MCF 10A (cell line): ENCODE results near the gene CD84. TPM values are rescaled to one million over a fixed set of nuclear protein-coding genes. Genes with fewer than 3 reads are reported as not detected.
"Not testable (repeated sequence)": the region's sequence is repeated elsewhere in the genome, so short reads cannot be mapped to it uniquely, and the experiment has no call there.

Source experiments
- BruUV-seq: library from RNA; stranded (reverse); fragments of 400-500 nt; replicated peaks from 2 replicates; lab custom pipeline; 2021; lab: Mats Ljungman, UMichigan
- CTCF ChIA-PET: fragments of 300-600 bp; sonication (Branson Sonifier 250); formaldehyde crosslinking; extraction: SDS; loops from one replicate; lab custom pipeline; 2021; ENCODE audit warnings: antibody characterized with exemption, inconsistent platforms; lab: Yijun Ruan, JAX
- POLR2A ChIA-PET: fragments of 300-600, 350-650 bp; sonication (Branson Sonifier 250); formaldehyde crosslinking; extraction: SDS; loops from one replicate; lab custom pipeline; 2020; ENCODE audit warnings: antibody characterized with exemption, inconsistent platforms; lab: Yijun Ruan, JAX
- DNase-seq: peaks from one replicate; pipeline ENCODE4 v3.0.0-alpha.2; 2018; ENCODE audit not compliant: unreplicated experiment
- H3K27ac Mint-ChIP-seq: one replicate; pipeline ENCODE4 v1.8.0; 2022; ENCODE audit warnings: mild to moderate bottlenecking, low read depth, mixed read lengths; ENCODE audit not compliant: unreplicated experiment
- H3K27me3 Mint-ChIP-seq: one replicate; pipeline ENCODE4 v1.8.0; 2022; ENCODE audit warnings: mixed read lengths; ENCODE audit not compliant: insufficient read depth, unreplicated experiment
- H3K36me3 Mint-ChIP-seq: one replicate; pipeline ENCODE4 v1.8.0; 2022; ENCODE audit warnings: mild to moderate bottlenecking, moderate library complexity, mixed read lengths; ENCODE audit not compliant: insufficient read depth, unreplicated experiment
- H3K4me1 Mint-ChIP-seq: one replicate; pipeline ENCODE4 v1.8.0; 2022; ENCODE audit warnings: mixed read lengths; ENCODE audit not compliant: insufficient read depth, unreplicated experiment
- H3K4me3 Mint-ChIP-seq: one replicate; pipeline ENCODE4 v1.8.0; 2022; ENCODE audit warnings: mild to moderate bottlenecking, moderate library complexity, mixed read lengths; ENCODE audit not compliant: unreplicated experiment
- H3K9me3 Mint-ChIP-seq: one replicate; pipeline ENCODE4 v1.8.0; 2022; ENCODE audit warnings: mixed read lengths; ENCODE audit not compliant: unreplicated experiment
- CTCF ChIP-seq: fragments of 200-600 bp; IDR thresholded peaks from one replicate; pipeline ENCODE4 v1.8.0; 2022; ENCODE audit warnings: antibody characterized with exemption, mild to moderate bottlenecking; ENCODE audit not compliant: unreplicated experiment
- intact Hi-C: fragments of 100-400 bp; cut with micrococcal nuclease; formaldehyde crosslinking; loops from 2 replicates; pipeline ENCODE4 v1.14.1; 2022
- total RNA-seq: library from RNA; stranded (reverse); gene quantifications from 2 replicates; pipeline ENCODE4 v1.2.3, GENCODE V29; 2022

Gene CD84
- total RNA-seq, 1 experiment from 2014 or later: not detected

- Mint-ChIP-seq H3K4me3 (no peak overlapping the region), H3K4me1 (peaks cover 7% of the 10 kb centered on the region), H3K36me3 (no peaks in the 10 kb centered on the region), H3K27me3 (no peaks in the 10 kb centered on the region), H3K27ac (no peak overlapping the region), H3K9me3 (peaks cover 22% of the 10 kb centered on the region)
- CTCF ChIA-PET: interaction anchor here (0.6 kb wide), 1 partner anchor 884 kb away, joined by 4 read pairs; no protein-coding TSS in a partner anchor
- BruUV-seq: no TSS peak
- TF ChIP-seq CTCF: no peak
- intact Hi-C loops: no loop called here
- POLR2A ChIA-PET: no interaction called here
- no peak for DNase-seq
These were observed 41.3 kb downstream of the CD84 start for GRCh38 chr1:160537714-160538665.

DNA sequence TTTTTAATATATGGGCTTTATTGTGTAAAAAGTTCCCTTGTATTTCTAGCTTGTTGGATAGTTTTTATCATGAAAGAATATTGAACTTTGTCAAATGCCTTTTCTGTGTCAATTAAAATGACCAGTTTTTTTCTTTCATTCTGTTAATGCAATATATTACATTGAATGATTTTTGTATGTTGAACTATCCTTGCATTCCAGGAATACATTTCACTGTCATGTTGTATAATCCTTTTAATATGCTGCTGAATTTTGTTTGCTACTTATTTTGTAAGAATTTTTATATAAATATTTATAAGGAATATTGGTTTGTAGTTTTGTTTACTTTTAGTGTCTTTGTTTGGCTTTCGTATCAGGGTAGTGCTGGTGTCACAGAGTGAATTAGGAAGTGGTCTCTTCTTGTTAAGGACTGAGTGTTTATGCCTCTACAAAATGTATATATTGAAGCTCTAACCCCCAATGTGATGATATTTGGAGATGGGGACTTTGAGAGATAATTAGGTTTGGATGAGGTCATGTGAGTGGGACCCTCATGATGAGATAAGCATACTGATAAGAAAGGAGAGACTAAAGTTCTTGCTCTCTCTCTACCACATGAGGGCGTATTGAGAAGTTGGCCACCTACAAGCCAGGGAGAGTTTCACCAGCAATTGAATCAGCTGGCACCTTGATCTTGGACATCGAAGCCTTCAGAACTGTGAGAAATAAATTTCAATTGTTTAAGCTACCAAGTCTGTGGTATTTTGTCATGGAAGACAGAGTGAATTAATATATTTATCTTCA is 44.3 kb downstream of the CD84 start:
- Mint-ChIP-seq H3K4me3 (no peak overlapping the region), H3K4me1 (peaks cover 7% of the 10 kb centered on the region), H3K36me3 (no peaks in the 10 kb centered on the region), H3K9me3 (peaks cover 34% of the 10 kb centered on the region), H3K27me3 (no peaks in the 10 kb centered on the region), H3K27ac (no peak overlapping the region)
- intact Hi-C loops: no loop called here
- ChIA-PET CTCF (interaction anchor here (0.6 to 0.7 kb wide), 2 partner anchors 22 to 189 kb away, joined by 3 to 4 read pairs; no protein-coding TSS in a partner anchor), POLR2A (no interaction called here)
- no TSS peak for BruUV-seq
- DNase-seq: no peak
- TF ChIP-seq CTCF: no peak

DNA sequence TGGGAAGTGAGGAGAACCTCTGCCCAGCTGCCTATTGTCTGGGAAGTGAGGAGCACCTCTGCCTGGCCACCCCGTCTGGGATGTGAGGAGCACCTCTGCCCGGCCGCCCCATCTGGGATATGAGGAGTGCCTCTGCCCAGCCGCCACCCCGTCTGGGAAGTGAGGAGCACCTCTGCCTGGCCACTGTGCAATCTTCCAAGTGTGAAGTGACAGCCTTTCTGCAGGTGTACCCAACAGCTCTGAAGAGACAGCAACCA is 46.8 kb downstream of the CD84 start:
- POLR2A ChIA-PET, H3K36me3 Mint-ChIP-seq, H3K27me3 Mint-ChIP-seq, H3K27ac Mint-ChIP-seq, H3K4me1 Mint-ChIP-seq, H3K4me3 Mint-ChIP-seq, intact Hi-C loops, BruUV-seq, DNase-seq: not testable (repeated sequence)
- H3K9me3 Mint-ChIP-seq: peaks cover 42% of the 10 kb centered on the region
- CTCF ChIA-PET: interaction anchor here (1.6 kb wide), 1 partner anchor 12 kb away, joined by 4 read pairs; no protein-coding TSS in a partner anchor

- peaks cover 44% of the 10 kb centered on the region for H3K9me3 Mint-ChIP-seq
- H3K27me3 Mint-ChIP-seq, CTCF ChIA-PET, H3K36me3 Mint-ChIP-seq, intact Hi-C loops, DNase-seq, H3K27ac Mint-ChIP-seq, H3K4me3 Mint-ChIP-seq, BruUV-seq, POLR2A ChIA-PET, H3K4me1 Mint-ChIP-seq: not testable (repeated sequence)
These were observed 47.3 kb downstream of the CD84 start for GRCh38 chr1:160531809-160532556.

GRCh38 chr1:160529401-160529952 is 49.8 kb downstream of the CD84 start:
- DNase-seq, intact Hi-C loops, H3K36me3 Mint-ChIP-seq, H3K4me3 Mint-ChIP-seq, H3K27ac Mint-ChIP-seq, BruUV-seq, H3K27me3 Mint-ChIP-seq: not testable (repeated sequence)
- H3K9me3 Mint-ChIP-seq: peaks cover 32% of the 10 kb centered on the region
- H3K4me1 Mint-ChIP-seq: peaks cover 10% of the 10 kb centered on the region
- POLR2A ChIA-PET: interaction anchor here (0.6 to 1.5 kb wide), 2 partner anchors 17 to 1443 kb away, joined by 3 to 5 read pairs; no protein-coding TSS in a partner anchor
- CTCF ChIA-PET: interaction anchor here (0.7 to 1.1 kb wide), 4 partner anchors 15 to 144 kb away, joined by 3 to 4 read pairs (median 3); no protein-coding TSS in a partner anchor

GRCh38 chr1:160523789-160524188 is 55.5 kb downstream of the CD84 start:
- H3K27me3 Mint-ChIP-seq, POLR2A ChIA-PET, BruUV-seq, intact Hi-C loops, H3K27ac Mint-ChIP-seq, H3K4me3 Mint-ChIP-seq, H3K36me3 Mint-ChIP-seq, DNase-seq: not testable (repeated sequence)
- CTCF ChIA-PET: interaction anchor here (0.8 kb wide), 1 partner anchor 94 kb away, joined by 3 read pairs; no protein-coding TSS in a partner anchor
- Mint-ChIP-seq H3K9me3 (peaks cover 14% of the 10 kb centered on the region), H3K4me1 (peaks cover 28% of the 10 kb centered on the region)
